ENCODE data around the gene COLEC12. TPM values are rescaled to one million over a fixed set of nuclear protein-coding genes. Genes with fewer than 3 reads are reported as not detected.

COLEC12 gene
- total and polyA plus RNA-seq, 2 experiments from 2014 or later = 19.4 to 25.9 TPM

DNA sequence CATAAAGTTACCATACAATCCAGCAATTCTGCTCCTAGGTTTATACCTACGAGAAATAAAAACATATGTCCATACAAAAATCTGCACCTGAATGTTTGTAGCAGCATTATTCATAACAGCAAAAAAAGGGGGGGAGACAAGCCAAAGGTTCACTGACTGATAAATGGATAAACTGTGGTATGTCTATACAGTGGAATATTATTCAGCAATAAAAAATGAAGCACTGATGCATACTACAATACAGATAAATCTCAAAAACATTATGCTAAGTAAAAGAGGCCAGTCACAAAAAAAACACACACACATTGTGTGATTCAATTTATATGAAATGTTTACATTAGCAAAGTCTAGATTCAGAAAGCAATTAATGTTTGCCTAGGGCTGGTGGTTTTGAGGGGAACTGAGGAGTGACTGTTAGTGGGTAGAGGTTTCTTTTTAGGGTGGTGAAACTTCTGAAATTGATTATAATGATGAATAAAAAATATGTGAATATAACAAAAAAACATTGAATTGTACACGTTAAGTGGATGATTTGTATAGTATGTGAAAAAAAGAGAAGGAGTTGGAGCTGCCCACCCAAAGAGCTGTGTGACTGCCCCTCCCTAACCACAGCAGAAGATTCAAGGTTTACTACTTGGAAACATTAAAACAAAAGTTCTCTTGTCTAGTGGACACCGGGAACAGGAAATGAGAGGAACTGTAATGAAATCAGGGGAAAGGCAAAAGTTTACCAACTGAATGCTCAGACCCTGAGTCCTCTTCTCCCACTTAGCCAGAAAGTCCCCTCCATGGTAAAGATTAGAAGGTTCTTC lies 13.4 kb downstream of the COLEC12 start:
- no peaks in the 10 kb centered on the region for H4K20me1 ChIP-seq (ENCODE audit: insufficient read depth)
- in situ Hi-C loops (cut with MboI) = no loop called here
- H3K79me2 ChIP-seq (ENCODE audit: insufficient read depth) = peaks cover 43% of the 10 kb centered on the region
- no peak overlapping the region for H3K9ac ChIP-seq
- no peak for TF ChIP-seq EZH2 (IDR thresholded peaks at IDR 0.05; ENCODE audit: insufficient read depth, poor library complexity, severe bottlenecking)
- TF ChIP-seq EZH2phosphoT487 (IDR thresholded peaks at IDR 0.05; ENCODE audit: insufficient read depth, low read depth) = no peak
- H3K9me3 ChIP-seq (ENCODE audit: low read depth) = no peaks in the 10 kb centered on the region
- H3F3A ChIP-seq (ENCODE audit: insufficient read depth) = peaks cover 25% of the 10 kb centered on the region
- no peak for DNase-seq
- no peaks in the 10 kb centered on the region for H3K36me3 ChIP-seq (ENCODE audit: low read depth)
- no peaks in the 10 kb centered on the region for H3K9me2 ChIP-seq (ENCODE audit: insufficient read depth)
- H3K27me3 ChIP-seq (replicated peaks; ENCODE audit: insufficient read depth) = no peaks in the 10 kb centered on the region
- peaks cover 35% of the 10 kb centered on the region for H3K4me1 ChIP-seq (ENCODE audit: insufficient read depth)
- H3K27ac ChIP-seq = no peak overlapping the region
- H3K4me3 ChIP-seq = no peak overlapping the region
- 60 to 66% methylated on average over 3 of the region's 3 CpGs for WGBS, 2 experiments (ENCODE audit: low coverage in 1 of 2, low lambda C conversion rate in 2 of 2, missing lambda C conversion rate in 2 of 2)
- no peak overlapping the region for H2AFZ ChIP-seq
- no peak overlapping the region for H3K4me2 ChIP-seq (ENCODE audit: unreplicated experiment)

DNA sequence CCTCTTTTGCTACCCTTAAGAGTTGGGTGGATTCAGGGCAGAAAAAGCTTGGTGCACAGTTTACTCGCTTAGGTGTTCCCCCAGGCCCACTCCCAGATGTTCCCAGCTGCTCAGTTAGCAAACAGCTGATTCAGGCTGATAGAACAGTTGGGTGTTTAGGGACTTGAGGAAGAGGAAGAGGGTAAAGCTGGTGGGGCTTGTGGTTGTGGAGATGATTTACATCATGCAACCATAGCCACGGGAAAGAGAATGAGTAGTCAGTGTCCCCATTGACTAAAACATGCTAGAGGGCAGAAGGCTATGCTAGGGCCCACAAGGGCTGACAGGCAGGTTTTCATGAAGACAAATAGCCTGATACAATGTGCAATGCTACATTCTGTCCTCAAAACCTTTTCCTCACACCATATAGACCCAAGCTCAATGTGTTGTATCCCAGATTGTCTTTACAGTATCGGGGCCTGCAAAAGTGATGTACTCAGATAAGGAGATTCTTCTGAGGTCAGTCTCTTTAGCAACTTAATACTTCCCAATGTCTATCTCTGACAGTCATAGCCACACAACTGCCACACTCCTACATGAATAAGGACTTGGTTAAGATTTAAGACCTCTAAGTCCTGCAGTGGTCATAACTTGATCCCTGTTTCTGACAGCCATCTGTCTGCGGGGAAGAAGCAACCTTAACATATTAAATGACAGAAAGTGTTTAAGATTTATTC lies 15.6 kb downstream of the COLEC12 start:
- Histone ChIP-seq H3K36me3 (ENCODE audit: low read depth) (no peaks in the 10 kb centered on the region), H3K9me2 (ENCODE audit: insufficient read depth) (no peaks in the 10 kb centered on the region), H3K27me3 (replicated peaks; ENCODE audit: insufficient read depth) (no peaks in the 10 kb centered on the region), H4K20me1 (ENCODE audit: insufficient read depth) (no peaks in the 10 kb centered on the region), H3K9me3 (ENCODE audit: low read depth) (no peaks in the 10 kb centered on the region), H3K4me2 (ENCODE audit: unreplicated experiment) (no peak overlapping the region), H2AFZ (no peak overlapping the region), H3K4me3 (no peak overlapping the region), H3K27ac (no peak overlapping the region), H3K79me2 (ENCODE audit: insufficient read depth) (peaks cover 23% of the 10 kb centered on the region), H3F3A (ENCODE audit: insufficient read depth) (peaks cover 25% of the 10 kb centered on the region), H3K4me1 (ENCODE audit: insufficient read depth) (peaks cover 30% of the 10 kb centered on the region), H3K9ac (no peak overlapping the region)
- 67 to 73% methylated on average over 4 of the region's 4 CpGs for WGBS, 2 experiments (ENCODE audit: low coverage in 1 of 2, low lambda C conversion rate in 2 of 2, missing lambda C conversion rate in 2 of 2)
- TF ChIP-seq EZH2 (IDR thresholded peaks at IDR 0.05; ENCODE audit: insufficient read depth, poor library complexity, severe bottlenecking) (no peak), EZH2phosphoT487 (IDR thresholded peaks at IDR 0.05; ENCODE audit: insufficient read depth, low read depth) (no peak)
- DNase-seq = no peak
- in situ Hi-C loops (cut with MboI) = no loop called here

- Histone ChIP-seq H3K9me2 (ENCODE audit: insufficient read depth) (no peaks in the 10 kb centered on the region), H3F3A (ENCODE audit: insufficient read depth) (peaks cover 32% of the 10 kb centered on the region), H3K4me2 (ENCODE audit: unreplicated experiment) (peak overlapping the region; percentile 57), H3K4me1 (ENCODE audit: insufficient read depth) (peaks cover 51% of the 10 kb centered on the region), H3K79me2 (ENCODE audit: insufficient read depth) (no peaks in the 10 kb centered on the region; the same call in 1 of the 2 replicates), H3K9me3 (ENCODE audit: low read depth) (no peaks in the 10 kb centered on the region), H3K27ac (peak overlapping the region; percentile 71), H3K36me3 (ENCODE audit: low read depth) (no peaks in the 10 kb centered on the region), H3K4me3 (no peak overlapping the region), H3K9ac (peak overlapping the region; percentile 34), H4K20me1 (ENCODE audit: insufficient read depth) (no peaks in the 10 kb centered on the region), H3K27me3 (replicated peaks; ENCODE audit: insufficient read depth) (no peaks in the 10 kb centered on the region), H2AFZ (no peak overlapping the region)
- no peak for TF ChIP-seq EZH2phosphoT487 (IDR thresholded peaks at IDR 0.05; ENCODE audit: insufficient read depth, low read depth)
- no peak for TF ChIP-seq EZH2 (IDR thresholded peaks at IDR 0.05; ENCODE audit: insufficient read depth, poor library complexity, severe bottlenecking)
- DNase-seq = peak; percentile 82
- 47 to 57% methylated on average over 5 of the region's 5 CpGs for WGBS, 2 experiments (ENCODE audit: low coverage in 1 of 2, low lambda C conversion rate in 2 of 2, missing lambda C conversion rate in 2 of 2)
- in situ Hi-C loops (cut with MboI) = no loop called here
Measured at GRCh38 chr18:478681-479080, 21.8 kb downstream of the COLEC12 start.

- Histone ChIP-seq H4K20me1 (ENCODE audit: insufficient read depth) (no peaks in the 10 kb centered on the region), H3K9me3 (ENCODE audit: low read depth) (no peaks in the 10 kb centered on the region), H3F3A (ENCODE audit: insufficient read depth) (peaks cover 32% of the 10 kb centered on the region), H3K4me2 (ENCODE audit: unreplicated experiment) (no peak overlapping the region), H3K4me1 (ENCODE audit: insufficient read depth) (peaks cover 51% of the 10 kb centered on the region), H3K9me2 (ENCODE audit: insufficient read depth) (no peaks in the 10 kb centered on the region), H3K27me3 (replicated peaks; ENCODE audit: insufficient read depth) (no peaks in the 10 kb centered on the region), H3K9ac (no peak overlapping the region), H2AFZ (no peak overlapping the region), H3K4me3 (no peak overlapping the region), H3K27ac (no peak overlapping the region), H3K36me3 (ENCODE audit: low read depth) (no peaks in the 10 kb centered on the region), H3K79me2 (ENCODE audit: insufficient read depth) (no peaks in the 10 kb centered on the region)
- TF ChIP-seq EZH2phosphoT487 (IDR thresholded peaks at IDR 0.05; ENCODE audit: insufficient read depth, low read depth) (no peak), EZH2 (IDR thresholded peaks at IDR 0.05; ENCODE audit: insufficient read depth, poor library complexity, severe bottlenecking) (no peak)
- DNase-seq = no peak
- in situ Hi-C loops (cut with MboI) = no loop called here
- WGBS, 2 experiments (ENCODE audit: low coverage in 1 of 2, low lambda C conversion rate in 2 of 2, missing lambda C conversion rate in 2 of 2) = 55 to 65% methylated on average over 2 of the region's 2 CpGs
Measured at GRCh38 chr18:477565-477964, 22.9 kb downstream of the COLEC12 start.

Data from GM23248 (cell line).